Neuronal stem cell (in vitro differentiated cells): ENCODE measurements around the gene KSR2.
A peak's percentile ranks its signal among the peaks of the same experiment; 100 is the strongest.

Experiments
- DNase-seq: peaks from one replicate; pipeline ENCODE4 v3.0.0-alpha.2; 2013; ENCODE audit warnings: low spot score
- H2AFZ ChIP-seq: one replicate; pipeline ENCODE4 v1.6.1; 2013; ENCODE audit warnings: mild to moderate bottlenecking, low read length, inconsistent platforms
- H2AK5ac ChIP-seq: 2 replicates; pipeline ENCODE4 v1.6.1; 2013; ENCODE audit warnings: low read depth, mild to moderate bottlenecking, inconsistent platforms, low read length, moderate library complexity, mixed read lengths
- H2BK120ac ChIP-seq: 2 replicates; pipeline ENCODE4 v1.6.1; 2013; ENCODE audit warnings: low read depth, mild to moderate bottlenecking, inconsistent platforms, low read length, moderate library complexity, mixed read lengths
- H2BK12ac ChIP-seq: one replicate; pipeline ENCODE4 v1.6.1; 2013; ENCODE audit warnings: low read length, inconsistent platforms
- H2BK15ac ChIP-seq: 2 replicates; pipeline ENCODE4 v1.6.1; 2013; ENCODE audit warnings: mild to moderate bottlenecking, low read length, inconsistent platforms, mixed read lengths
- H2BK5ac ChIP-seq: one replicate; pipeline ENCODE4 v1.6.1; 2013; ENCODE audit warnings: inconsistent platforms, mild to moderate bottlenecking, low read length, moderate library complexity
- H3K14ac ChIP-seq: one replicate; pipeline ENCODE4 v1.6.1; 2013; ENCODE audit warnings: low read length, inconsistent platforms
- H3K18ac ChIP-seq: 2 replicates; pipeline ENCODE4 v1.6.1; 2013; ENCODE audit warnings: low read length, inconsistent platforms
- H3K23ac ChIP-seq: 2 replicates; pipeline ENCODE4 v1.6.1; 2013; ENCODE audit warnings: low read depth, mild to moderate bottlenecking, mixed read lengths, low read length, inconsistent platforms; ENCODE audit not compliant: poor library complexity
- H3K27ac ChIP-seq: replicated peaks from 3 replicates; pipeline ENCODE4 v1.5.1; 2013; ENCODE audit warnings: low read length, inconsistent platforms
- H3K27me3 ChIP-seq, 3 experiments: 2 replicates each; pipeline ENCODE4 v1.6.1; 2013; ENCODE audit warnings: low read length in 3 of 3, mild to moderate bottlenecking in 2 of 3, inconsistent platforms in 1 of 3, low read depth in 1 of 3, mixed read lengths in 1 of 3, moderate library complexity in 1 of 3; ENCODE audit not compliant: control insufficient read depth in 3 of 3, insufficient read depth in 3 of 3
- H3K36me3 ChIP-seq, 2 donors: replicated peaks in 1 of 2; 2 replicates each; pipeline ENCODE4 v1.6.1; 2013; ENCODE audit warnings: low read length in 2 of 2; ENCODE audit not compliant: control insufficient read depth in 2 of 2, insufficient read depth in 2 of 2
- H3K4ac ChIP-seq: 2 replicates; pipeline ENCODE4 v1.6.1; 2013; ENCODE audit warnings: inconsistent platforms, mild to moderate bottlenecking, low read length, moderate library complexity
- H3K4me1 ChIP-seq, 2 donors: 1 replicate in 1 of 2; 2 replicates in 1 of 2; pipeline ENCODE4 v1.6.1; 2013; ENCODE audit warnings: low read length in 2 of 2, low read depth in 1 of 2; ENCODE audit not compliant: control insufficient read depth in 2 of 2, insufficient read depth in 1 of 2
- H3K4me2 ChIP-seq: one replicate; pipeline ENCODE4 v1.6.1; 2013; ENCODE audit warnings: mild to moderate bottlenecking, low read length, inconsistent platforms; ENCODE audit not compliant: insufficient read depth, poor library complexity, severe bottlenecking
- H3K4me3 ChIP-seq, 2 donors: 2 replicates each; pipeline ENCODE4 v1.5.1; 2013; ENCODE audit warnings: low read length in 2 of 2, mild to moderate bottlenecking in 2 of 2, inconsistent platforms in 1 of 2, moderate library complexity in 1 of 2
- H3K79me1 ChIP-seq: one replicate; pipeline ENCODE4 v1.6.1; 2013; ENCODE audit warnings: low read depth, mild to moderate bottlenecking, inconsistent platforms, low read length, moderate library complexity
- H3K9ac ChIP-seq: one replicate; pipeline ENCODE4 v1.6.1; 2013; ENCODE audit warnings: mild to moderate bottlenecking, low read depth, low read length, inconsistent platforms; ENCODE audit not compliant: poor library complexity
- H3K9me3 ChIP-seq, 2 donors: replicated peaks in 1 of 2; 2 replicates each; pipeline versions ENCODE3 to v1.6.1; 2013; ENCODE audit warnings: low read length in 2 of 2, mild to moderate bottlenecking in 2 of 2, inconsistent platforms in 1 of 2, low read depth in 1 of 2, mixed read lengths in 1 of 2, moderate library complexity in 1 of 2; ENCODE audit not compliant: control insufficient read depth in 2 of 2, insufficient read depth in 1 of 2
- H4K8ac ChIP-seq: one replicate; pipeline ENCODE4 v1.6.1; 2013; ENCODE audit warnings: low read depth, mild to moderate bottlenecking, inconsistent platforms, low read length, moderate library complexity
- H4K91ac ChIP-seq: one replicate; pipeline ENCODE4 v1.6.1; 2013; ENCODE audit warnings: low read length, low read depth, mild to moderate bottlenecking, inconsistent platforms; ENCODE audit not compliant: poor library complexity
- WGBS, 2 donors: extraction: QIAGEN DNeasy Blood & Tissue Kit; methylation state at CpG; one replicate each; pipeline ENCODE4 v1.1.7; 2013; ENCODE audit warnings: missing lambda C conversion rate in 2 of 2, mixed read lengths in 1 of 2; ENCODE audit not compliant: insufficient read length in 2 of 2, insufficient replicate concordance in 1 of 2; ENCODE audit errors: extremely low coverage in 2 of 2; 5-methylcytosine and 5-hydroxymethylcytosine counted together

KSR2 gene

GRCh38 chr12:117502233-117502632 lies 466.6 kb downstream of the KSR2 start:
- Histone ChIP-seq H3K4me3 (no peak overlapping the region), H3K14ac (no peak overlapping the region), H2AFZ (no peak overlapping the region), H3K23ac (no peak overlapping the region), H3K27me3 (no peaks in the 10 kb centered on the region), H4K8ac (no peak overlapping the region), H3K4me2 (no peak overlapping the region), H3K79me1 (no peaks in the 10 kb centered on the region), H2AK5ac (no peak overlapping the region), H3K27ac (no peak overlapping the region), H3K9me3 (peaks cover 0 to 3% of the 10 kb centered on the region in 2 donors), H3K18ac (no peak overlapping the region), H4K91ac (no peak overlapping the region), H3K9ac (no peak overlapping the region), H2BK5ac (no peak overlapping the region), H3K36me3 (no peaks in the 10 kb centered on the region), H2BK12ac (no peak overlapping the region), H2BK120ac (no peak overlapping the region), H2BK15ac (no peak overlapping the region), H3K4ac (no peak overlapping the region), H3K4me1 (peaks cover 0 to 6% of the 10 kb centered on the region in 2 donors)
- DNase-seq: no peak
- WGBS, 2 donors: no CpG with 5 or more reads among the region's 4 CpGs

GRCh38 chr12:117501076-117501869 lies 467.5 kb downstream of the KSR2 start:
- no peak overlapping the region for H2BK5ac ChIP-seq
- H2AK5ac ChIP-seq: no peak overlapping the region
- no peak overlapping the region for H3K27ac ChIP-seq
- H2BK15ac ChIP-seq: no peak overlapping the region
- WGBS, 2 donors: no CpG with 5 or more reads among the region's 7 CpGs
- H3K36me3 ChIP-seq: no peaks in the 10 kb centered on the region
- no peak overlapping the region for H4K91ac ChIP-seq
- H2BK12ac ChIP-seq: no peak overlapping the region
- no peaks in the 10 kb centered on the region for H3K27me3 ChIP-seq
- H2AFZ ChIP-seq: no peak overlapping the region
- no peak overlapping the region for H4K8ac ChIP-seq
- H3K79me1 ChIP-seq: no peaks in the 10 kb centered on the region
- no peak overlapping the region for H3K18ac ChIP-seq
- no peak overlapping the region for H3K9ac ChIP-seq
- H3K4me2 ChIP-seq: no peak overlapping the region
- H3K4ac ChIP-seq: no peak overlapping the region
- no peak overlapping the region for H3K4me3 ChIP-seq
- DNase-seq: no peak
- no peak overlapping the region for H3K14ac ChIP-seq
- H3K23ac ChIP-seq: no peak overlapping the region
- peaks cover 0 to 3% of the 10 kb centered on the region in 2 donors for H3K9me3 ChIP-seq
- H3K4me1 ChIP-seq: peaks cover 0 to 6% of the 10 kb centered on the region in 2 donors
- no peak overlapping the region for H2BK120ac ChIP-seq

GRCh38 chr12:117499759-117500485 lies 468.9 kb downstream of the KSR2 start:
- no CpG with 5 or more reads among the region's 8 CpGs for WGBS, 2 donors

GRCh38 chr12:117498880-117499279 lies 469.9 kb downstream of the KSR2 start:
- Histone ChIP-seq H3K4me1 (peaks cover 0 to 8% of the 10 kb centered on the region in 2 donors), H2BK5ac (no peak overlapping the region), H2AFZ (no peak overlapping the region), H4K8ac (no peak overlapping the region), H2BK12ac (no peak overlapping the region), H3K27ac (no peak overlapping the region), H3K4ac (no peak overlapping the region), H3K36me3 (no peaks in the 10 kb centered on the region), H3K14ac (no peak overlapping the region), H3K9me3 (peaks cover 0 to 3% of the 10 kb centered on the region in 2 donors), H3K4me2 (no peak overlapping the region), H4K91ac (no peak overlapping the region), H3K4me3 (no peak overlapping the region), H3K9ac (no peak overlapping the region), H2AK5ac (no peak overlapping the region), H3K27me3 (no peaks in the 10 kb centered on the region), H3K79me1 (no peaks in the 10 kb centered on the region), H2BK15ac (no peak overlapping the region), H2BK120ac (no peak overlapping the region), H3K18ac (no peak overlapping the region), H3K23ac (no peak overlapping the region)
- no peak for DNase-seq
- no CpG with 5 or more reads among the region's 3 CpGs for WGBS, 2 donors

More at GRCh38 chr12:117499759-117500485, 468.9 kb downstream of the KSR2 start:
- Histone ChIP-seq H2BK15ac (no peak overlapping the region), H3K9ac (no peak overlapping the region), H3K4me3 (peak overlapping the region in 1 of 2 donors; percentile 18), H3K23ac (no peak overlapping the region), H2AK5ac (peak overlapping the region; percentile 29), H3K4ac (no peak overlapping the region), H2BK5ac (no peak overlapping the region), H3K14ac (no peak overlapping the region), H3K36me3 (no peaks in the 10 kb centered on the region), H4K8ac (no peak overlapping the region), H3K27ac (no peak overlapping the region), H3K4me2 (no peak overlapping the region), H2AFZ (no peak overlapping the region), H3K9me3 (peaks cover 0 to 3% of the 10 kb centered on the region in 2 donors), H3K79me1 (no peaks in the 10 kb centered on the region), H3K27me3 (no peaks in the 10 kb centered on the region), H2BK120ac (no peak overlapping the region), H2BK12ac (no peak overlapping the region), H4K91ac (no peak overlapping the region), H3K4me1 (peaks cover 0 to 8% of the 10 kb centered on the region in 2 donors), H3K18ac (no peak overlapping the region)
- DNase-seq: no peak
